ENCODE measurements around the gene KCTD13. TPM values are rescaled to one million over a fixed set of nuclear protein-coding genes. Genes with fewer than 3 reads are reported as not detected.

KCTD13 gene
- total RNA-seq, 1 experiment from 2014 or later, result 14.9 TPM

- H3K9me3 ChIP-seq, result no peaks in the 10 kb centered on the region
- peak overlapping the region; percentile 66 for H3K4me3 ChIP-seq (ENCODE audit: low read depth, low read length)
- peaks cover 22% of the 10 kb centered on the region for H3K4me1 Mint-ChIP-seq (ENCODE audit: low read depth, unreplicated experiment)
- DNase-seq, result peak; percentile 72 to 73
- no peaks in the 10 kb centered on the region; the same call in 1 of the 2 replicates for H3K36me3 ChIP-seq (ENCODE audit: control insufficient read depth, insufficient read depth, low read length)
- ChIA-PET POLR2A (interaction anchor here (0.5 to 2.1 kb wide), 7 partner anchors 10 to 1075 kb away, joined by 3 to 18 read pairs (median 3); partner anchors contain the start of gene TAOK2), CTCF (interaction anchor here (0.6 to 2.4 kb wide), 10 partner anchors 28 to 199 kb away, joined by 3 to 9 read pairs (median 4); partner anchors contain the start of genes DOC2A, KCTD13, TAOK2 and TMEM219)
- H3K27me3 Mint-ChIP-seq (ENCODE audit: insufficient read depth, unreplicated experiment), result no peaks in the 10 kb centered on the region
- H3K27ac Mint-ChIP-seq (ENCODE audit: unreplicated experiment), result peak overlapping the region; percentile 81
- no peak for TF ChIP-seq CTCF (IDR thresholded peaks at IDR 0.05; ENCODE audit: insufficient read depth in 1 of 2, low read depth in 1 of 2, low read length in 1 of 2, severe bottlenecking in 1 of 2, unreplicated experiment in 1 of 2)
- H3K4me3 Mint-ChIP-seq (ENCODE audit: unreplicated experiment), result peak overlapping the region; percentile 93
- peaks cover 6% of the 10 kb centered on the region for H3K36me3 Mint-ChIP-seq (ENCODE audit: insufficient read depth, unreplicated experiment)
- no peaks in the 10 kb centered on the region for H3K9me3 Mint-ChIP-seq (ENCODE audit: unreplicated experiment)
- TSS peak; percentile 81 for BruUV-seq (replicated peaks)
- H3K4me1 ChIP-seq, result peaks cover 22% of the 10 kb centered on the region; the same call in 1 of the 2 replicates
- intact Hi-C loops (cut with micrococcal nuclease; ENCODE audit: unreplicated experiment), result loop anchor here (2.0 to 10.0 kb wide), 2 partner anchors 36 to 126 kb away; partner anchors contain the start of genes C16orf92 and CDIPT
- H3K27me3 ChIP-seq (replicated peaks; ENCODE audit: control insufficient read depth, insufficient read depth, low read length), result no peaks in the 10 kb centered on the region
These were observed 27.1 kb downstream of the KCTD13 start for GRCh38 chr16:29898804-29899515.

GRCh38 chr16:29898135-29898803, 27.8 kb downstream of the KCTD13 start:
- Mint-ChIP-seq H3K36me3 (ENCODE audit: insufficient read depth, unreplicated experiment) (peaks cover 1% of the 10 kb centered on the region), H3K4me1 (ENCODE audit: low read depth, unreplicated experiment) (peaks cover 22% of the 10 kb centered on the region), H3K9me3 (ENCODE audit: unreplicated experiment) (no peaks in the 10 kb centered on the region), H3K4me3 (ENCODE audit: unreplicated experiment) (peak overlapping the region; percentile 93), H3K27ac (ENCODE audit: unreplicated experiment) (peak overlapping the region; percentile 81), H3K27me3 (ENCODE audit: insufficient read depth, unreplicated experiment) (no peaks in the 10 kb centered on the region)
- H3K27me3 ChIP-seq (replicated peaks; ENCODE audit: control insufficient read depth, insufficient read depth, low read length), result no peaks in the 10 kb centered on the region
- no TSS peak for BruUV-seq (replicated peaks)
- intact Hi-C loops (cut with micrococcal nuclease; ENCODE audit: unreplicated experiment), result loop anchor here (2.0 to 10.0 kb wide), 2 partner anchors 35 to 127 kb away; partner anchors contain the start of genes C16orf92 and CDIPT
- no peaks in the 10 kb centered on the region; the same call in none of the 2 replicates for H3K36me3 ChIP-seq (ENCODE audit: control insufficient read depth, insufficient read depth, low read length)
- H3K4me3 ChIP-seq (ENCODE audit: low read depth, low read length), result peak overlapping the region; percentile 66
- peaks cover 22% of the 10 kb centered on the region; the same call in 1 of the 2 replicates for H3K4me1 ChIP-seq
- DNase-seq, result no peak
- ChIA-PET CTCF (no interaction called here), POLR2A (no interaction called here)
- TF ChIP-seq CTCF (IDR thresholded peaks at IDR 0.05; ENCODE audit: insufficient read depth in 1 of 2, low read depth in 1 of 2, low read length in 1 of 2, severe bottlenecking in 1 of 2, unreplicated experiment in 1 of 2), result no peak
- no peaks in the 10 kb centered on the region for H3K9me3 ChIP-seq

- TF ChIP-seq CTCF (IDR thresholded peaks at IDR 0.05; ENCODE audit: insufficient read depth in 1 of 2, low read depth in 1 of 2, low read length in 1 of 2, severe bottlenecking in 1 of 2, unreplicated experiment in 1 of 2), result no peak
- Histone ChIP-seq H3K36me3 (ENCODE audit: control insufficient read depth, insufficient read depth, low read length) (no peaks in the 10 kb centered on the region; the same call in none of the 2 replicates), H3K9me3 (no peaks in the 10 kb centered on the region), H3K27me3 (replicated peaks; ENCODE audit: control insufficient read depth, insufficient read depth, low read length) (no peaks in the 10 kb centered on the region), H3K4me3 (ENCODE audit: low read depth, low read length) (no peak overlapping the region), H3K4me1 (peaks cover 27% of the 10 kb centered on the region)
- ChIA-PET CTCF (no interaction called here), POLR2A (no interaction called here)
- intact Hi-C loops (cut with micrococcal nuclease; ENCODE audit: unreplicated experiment), result loop anchor here (10.0 kb wide), 1 partner anchor 127 kb away; the partner anchor contains the start of gene C16orf92
- Mint-ChIP-seq H3K27me3 (ENCODE audit: insufficient read depth, unreplicated experiment) (no peaks in the 10 kb centered on the region), H3K27ac (ENCODE audit: unreplicated experiment) (no peak overlapping the region), H3K4me1 (ENCODE audit: low read depth, unreplicated experiment) (peaks cover 22% of the 10 kb centered on the region), H3K4me3 (ENCODE audit: unreplicated experiment) (no peak overlapping the region), H3K9me3 (ENCODE audit: unreplicated experiment) (no peaks in the 10 kb centered on the region), H3K36me3 (ENCODE audit: insufficient read depth, unreplicated experiment) (no peaks in the 10 kb centered on the region)
- BruUV-seq (replicated peaks), result no TSS peak
- no peak for DNase-seq
These were observed 28.7 kb downstream of the KCTD13 start for GRCh38 chr16:29897333-29897732.
